Measurements from ENCODE around the gene PPP1R36. TPM values are rescaled to one million over a fixed set of nuclear protein-coding genes. Genes with fewer than 3 reads are reported as not detected.
A peak's percentile ranks its signal among the peaks of the same experiment; 100 is the strongest.

PPP1R36 gene
- total RNA-seq, 6 donors from 2014 or later = 0.54 to 2.9 (median 1.4) TPM; not detected in 1

- Histone ChIP-seq H3K27me3 (no peaks in the 10 kb centered on the region), H3K4me1 (no peaks in the 10 kb centered on the region), H3K9me3 (no peaks in the 10 kb centered on the region), H3K27ac (no peak overlapping the region), H3K4me3 (no peak overlapping the region), H3K36me3 (no peaks in the 10 kb centered on the region)
- DNase-seq (no peak), ATAC-seq (ENCODE audit: low FRiP score in 2 of 2) (no peak)
- TF ChIP-seq POLR2A (IDR thresholded peaks at IDR 0.05) (no peak), EP300 (IDR thresholded peaks at IDR 0.05) (no peak), POLR2AphosphoS5 (IDR thresholded peaks at IDR 0.05) (no peak)
- TF ChIP-seq, protein P1, sequence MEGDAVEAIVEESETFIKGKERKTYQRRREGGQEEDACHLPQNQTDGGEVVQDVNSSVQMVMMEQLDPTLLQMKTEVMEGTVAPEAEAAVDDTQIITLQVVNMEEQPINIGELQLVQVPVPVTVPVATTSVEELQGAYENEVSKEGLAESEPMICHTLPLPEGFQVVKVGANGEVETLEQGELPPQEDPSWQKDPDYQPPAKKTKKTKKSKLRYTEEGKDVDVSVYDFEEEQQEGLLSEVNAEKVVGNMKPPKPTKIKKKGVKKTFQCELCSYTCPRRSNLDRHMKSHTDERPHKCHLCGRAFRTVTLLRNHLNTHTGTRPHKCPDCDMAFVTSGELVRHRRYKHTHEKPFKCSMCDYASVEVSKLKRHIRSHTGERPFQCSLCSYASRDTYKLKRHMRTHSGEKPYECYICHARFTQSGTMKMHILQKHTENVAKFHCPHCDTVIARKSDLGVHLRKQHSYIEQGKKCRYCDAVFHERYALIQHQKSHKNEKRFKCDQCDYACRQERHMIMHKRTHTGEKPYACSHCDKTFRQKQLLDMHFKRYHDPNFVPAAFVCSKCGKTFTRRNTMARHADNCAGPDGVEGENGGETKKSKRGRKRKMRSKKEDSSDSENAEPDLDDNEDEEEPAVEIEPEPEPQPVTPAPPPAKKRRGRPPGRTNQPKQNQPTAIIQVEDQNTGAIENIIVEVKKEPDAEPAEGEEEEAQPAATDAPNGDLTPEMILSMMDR (IDR thresholded peaks at IDR 0.05) = no peak
- WGBS, 2 donors = 51 to 79% methylated on average over 2 of the region's 2 CpGs
Measured at GRCh38 chr14:64531567-64531966, 18.2 kb upstream of the PPP1R36 start.

GRCh38 chr14:64536488-64537245 lies 13.1 kb upstream of the PPP1R36 start:
- H3K9me3 ChIP-seq = peaks cover 0 to 10% (median 6%) of the 10 kb centered on the region in 4 donors
- ATAC-seq (ENCODE audit: low FRiP score in 2 of 2) = no peak
- WGBS, 2 donors = 78 to 91% methylated on average over 4 of the region's 4 CpGs
- no peak overlapping the region for H3K27ac ChIP-seq
- no peak for DNase-seq
- TF ChIP-seq EP300 (IDR thresholded peaks at IDR 0.05) = no peak
- no peak for TF ChIP-seq POLR2AphosphoS5 (IDR thresholded peaks at IDR 0.05)
- TF ChIP-seq, protein P1 (IDR thresholded peaks at IDR 0.05) = no peak
- no peak for TF ChIP-seq POLR2A (IDR thresholded peaks at IDR 0.05)
- no peaks in the 10 kb centered on the region for H3K36me3 ChIP-seq
- H3K4me3 ChIP-seq = no peak overlapping the region
- H3K4me1 ChIP-seq = peaks cover 4 to 22% (median 11%) of the 10 kb centered on the region in 4 donors
- H3K27me3 ChIP-seq = no peaks in the 10 kb centered on the region

DNA sequence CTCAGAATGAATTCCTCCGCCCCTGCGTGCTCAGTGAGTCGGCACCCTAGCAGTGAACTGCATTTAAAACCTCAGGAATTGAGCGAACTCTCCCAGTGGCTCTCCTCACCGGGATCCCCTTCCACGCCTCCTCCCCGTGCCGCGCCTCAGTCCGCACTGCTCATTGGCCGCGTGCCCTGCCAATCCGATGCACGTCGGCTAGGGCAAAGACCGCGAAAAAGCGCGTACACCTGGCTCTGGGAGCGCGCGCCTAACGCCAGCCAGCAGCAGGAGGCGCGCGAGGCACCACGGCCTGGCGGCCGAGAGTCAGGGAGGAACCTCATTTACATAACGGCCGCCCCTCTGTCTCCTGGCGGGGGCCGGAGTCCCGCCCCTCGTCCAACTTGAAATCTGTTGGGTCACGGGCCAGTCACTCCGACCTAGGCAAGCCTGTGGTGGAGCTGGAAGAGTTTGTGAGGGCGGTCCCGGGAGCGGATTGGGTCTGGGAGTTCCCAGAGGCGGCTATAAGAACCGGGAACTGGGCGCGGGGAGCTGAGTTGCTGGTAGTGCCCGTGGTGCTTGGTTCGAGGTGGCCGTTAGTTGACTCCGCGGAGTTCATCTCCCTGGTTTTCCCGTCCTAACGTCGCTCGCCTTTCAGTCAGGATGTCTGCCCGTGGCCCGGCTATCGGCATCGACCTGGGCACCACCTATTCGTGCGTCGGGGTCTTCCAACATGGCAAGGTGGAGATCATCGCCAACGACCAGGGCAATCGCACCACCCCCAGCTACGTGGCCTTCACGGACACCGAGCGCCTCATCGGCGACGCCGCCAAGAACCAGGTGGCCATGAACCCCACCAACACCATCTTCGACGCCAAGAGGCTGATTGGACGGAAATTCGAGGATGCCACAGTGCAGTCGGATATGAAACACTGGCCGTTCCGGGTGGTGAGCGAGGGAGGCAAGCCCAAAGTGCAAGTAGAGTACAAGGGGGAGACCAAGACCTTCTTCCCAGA lies 9.3 kb upstream of the PPP1R36 start, which contains the start of gene HSPA2:
Gene HSPA2, plus strand, starts transcription at position 534 of the 995 bp plus-strand sequence. Its CDS starts 109 bp downstream, at position 643.
- H3K27me3 ChIP-seq = no peaks in the 10 kb centered on the region
- no peaks in the 10 kb centered on the region for H3K36me3 ChIP-seq
- peaks cover 4 to 27% (median 18%) of the 10 kb centered on the region in 4 donors for H3K4me1 ChIP-seq
- H3K9me3 ChIP-seq = peaks cover 0 to 10% (median 6%) of the 10 kb centered on the region in 4 donors
- TF ChIP-seq POLR2A (IDR thresholded peaks at IDR 0.05) (peak in 3 of 4 donors; percentile 84 to 95 (median 94)), POLR2AphosphoS5 (IDR thresholded peaks at IDR 0.05) (peak; percentile 81 to 94), EP300 (IDR thresholded peaks at IDR 0.05) (peak in 1 of 4 donors; percentile 3)
- TF ChIP-seq, protein P1 (IDR thresholded peaks at IDR 0.05) = peak; percentile 59 to 97 (median 88)
- peak within 1 kb of the TSS; percentile 81 to 89 (median 84) for H3K27ac ChIP-seq
- ATAC-seq (ENCODE audit: low FRiP score in 2 of 2) (peak; percentile 97 to 99), DNase-seq (peak; percentile 99)
- WGBS, 2 donors = 4 to 10% methylated on average over 27 to 66 of the region's 79 CpGs
- H3K4me3 ChIP-seq = peak within 1 kb of the TSS; percentile 54 to 72 (median 68)

DNA sequence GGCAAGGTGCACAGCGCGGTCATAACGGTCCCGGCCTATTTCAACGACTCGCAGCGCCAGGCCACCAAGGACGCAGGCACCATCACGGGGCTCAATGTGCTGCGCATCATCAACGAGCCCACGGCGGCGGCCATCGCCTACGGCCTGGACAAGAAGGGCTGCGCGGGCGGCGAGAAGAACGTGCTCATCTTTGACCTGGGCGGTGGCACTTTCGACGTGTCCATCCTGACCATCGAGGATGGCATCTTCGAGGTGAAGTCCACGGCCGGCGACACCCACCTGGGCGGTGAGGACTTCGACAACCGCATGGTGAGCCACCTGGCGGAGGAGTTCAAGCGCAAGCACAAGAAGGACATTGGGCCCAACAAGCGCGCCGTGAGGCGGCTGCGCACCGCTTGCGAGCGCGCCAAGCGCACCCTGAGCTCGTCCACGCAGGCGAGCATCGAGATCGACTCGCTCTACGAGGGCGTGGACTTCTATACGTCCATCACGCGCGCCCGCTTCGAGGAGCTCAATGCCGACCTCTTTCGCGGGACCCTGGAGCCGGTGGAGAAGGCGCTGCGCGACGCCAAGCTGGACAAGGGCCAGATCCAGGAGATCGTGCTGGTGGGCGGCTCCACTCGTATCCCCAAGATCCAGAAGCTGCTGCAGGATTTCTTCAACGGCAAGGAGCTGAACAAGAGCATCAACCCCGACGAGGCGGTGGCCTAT lies 8.3 kb upstream of the PPP1R36 start:
- peak overlapping the region in 1 of 4 donors; percentile 34 for H3K27ac ChIP-seq
- 34 to 35% methylated on average over 25 to 33 of the region's 73 CpGs for WGBS, 2 donors
- H3K27me3 ChIP-seq = no peaks in the 10 kb centered on the region
- H3K4me1 ChIP-seq = peaks cover 4 to 27% (median 18%) of the 10 kb centered on the region in 4 donors
- no peak for ATAC-seq (ENCODE audit: low FRiP score in 2 of 2)
- peak in 1 of 2 donors; percentile 83 for DNase-seq
- no peak for TF ChIP-seq POLR2AphosphoS5 (IDR thresholded peaks at IDR 0.05)
- TF ChIP-seq, protein P1 (IDR thresholded peaks at IDR 0.05) = peak in 1 of 6 experiments; percentile 5
- TF ChIP-seq EP300 (IDR thresholded peaks at IDR 0.05) = no peak
- H3K36me3 ChIP-seq = no peaks in the 10 kb centered on the region
- H3K4me3 ChIP-seq = peak overlapping the region in 3 of 4 donors; percentile 54 to 70 (median 66)
- peaks cover 0 to 10% (median 6%) of the 10 kb centered on the region in 4 donors for H3K9me3 ChIP-seq

Measured in upper lobe of left lung (tissue), 6 donors.